K562 (cell line): ENCODE results near the gene FANCI. TPM values are rescaled to one million over a fixed set of nuclear protein-coding genes. Genes with fewer than 3 reads are reported as not detected.

Experiments
- ARHGAP35 ChIP-seq: fragments of 450-650 bp; IDR thresholded peaks from 2 replicates; pipeline ENCODE4 v1.6.1; 2018; ENCODE audit not compliant: partially characterized antibody
- CHD7 ChIP-seq: fragments of 200-600 bp; sonication (generic); IDR thresholded peaks from one replicate; pipeline ENCODE4 v1.6.1; 2012; ENCODE audit warnings: mild to moderate bottlenecking, low read depth, low read length, inconsistent platforms
- FIP1L1 ChIP-seq: fragments of 200-400 bp; formaldehyde crosslinking; IDR thresholded peaks from 2 replicates; pipeline ENCODE4 v1.6.1; 2018; ENCODE audit warnings: mild to moderate bottlenecking, low read depth, low read length; ENCODE audit not compliant: poor library complexity, severe bottlenecking
- JUN ChIP-seq, 2 experiments: sonication (generic) in 1 of 2; formaldehyde crosslinking in 1 of 2; IDR thresholded peaks; 2 replicates each; pipeline versions ENCODE4 v1.6.1 to v1.8.0; 2012 to 2022; ENCODE audit warnings: borderline replicate concordance in 2 of 2, mild to moderate bottlenecking in 2 of 2, improper control_type of control experiment in 1 of 2, low read depth in 1 of 2, low read length in 1 of 2, missing genetic modification reagents in 1 of 2
- NR2C1 ChIP-seq, 2 experiments: fragments of 450-650 bp; IDR thresholded peaks; 2 replicates each; pipeline ENCODE4 v1.6.1; 2017; ENCODE audit warnings: mild to moderate bottlenecking in 2 of 2, antibody characterized with exemption in 1 of 2, inconsistent platforms in 1 of 2, missing compliant biosample characterization in 1 of 2, missing genetic modification characterization in 1 of 2
- POLR2A ChIP-seq: fragments of 450-650 bp; conservative IDR thresholded peaks from 2 replicates; pipeline ENCODE4 v1.6.1; 2016
- TAF7 ChIP-seq: fragments of 450-650 bp; IDR thresholded peaks from 2 replicates; pipeline ENCODE4 v1.6.1; 2016; ENCODE audit warnings: missing genetic modification characterization, missing compliant biosample characterization
- ZNF146 ChIP-seq: IDR thresholded peaks from one replicate; pipeline ENCODE4 v1.6.1; 2018; ENCODE audit warnings: missing compliant biosample characterization; ENCODE audit not compliant: unreplicated experiment
- polyA plus RNA-seq, 8 experiments: library from polyadenylated mRNA; depleted of rRNA in 4 of 8; stranded (reverse) in 5 of 8; unstranded in 3 of 8; fragments of >200 nt; fragmentation: Nextera tagmentation in 2 of 8; fragmentation: Illumina TruSeq in 1 of 8; extraction: Ambion mirVana in 2 of 8; extraction: Trizol in 1 of 8; gene quantifications; 2 replicates each; pipeline versions ENCODE4 v1.2.1 to v1.2.3, GENCODE V29; 2011 to 2014; ENCODE audit warnings: inconsistent platforms in 1 of 8, missing spikeins in 1 of 8
- total RNA-seq, 7 experiments: library from RNA; depleted of rRNA in 6 of 7; stranded (reverse); fragments of >200 nt in 6 of 7; fragmentation: Illumina TruSeq in 2 of 7; extraction: Trizol in 2 of 7; gene quantifications; 2 replicates each; pipeline versions ENCODE4 v1.2.1 to v1.2.3, GENCODE V29; 2011 to 2021; ENCODE audit warnings: low replicate concordance in 1 of 7
- TF ChIP-seq, protein P1 (sequence below), 2 experiments: fragments of 250-450 bp in 1 of 2; fragments of 450-650 bp in 1 of 2; sonication (Bioruptor Pico) in 1 of 2; IDR thresholded peaks; 2 replicates each; pipeline versions ENCODE4 v1.6.1 to v1.8.0; 2016 to 2021; ENCODE audit warnings: mild to moderate bottlenecking in 2 of 2, moderate library complexity in 2 of 2, missing compliant biosample characterization in 1 of 2, missing genetic modification characterization in 1 of 2
- TF ChIP-seq, protein P2 (sequence below): fragments of 250-450 bp; sonication (Bioruptor Pico); IDR thresholded peaks from 2 replicates; pipeline ENCODE4 v1.8.0; 2021; ENCODE audit warnings: borderline replicate concordance, mild to moderate bottlenecking, moderate library complexity; ENCODE audit not compliant: poor library complexity, severe bottlenecking
- TF ChIP-seq, protein P3 (sequence below): fragments of 250-450 bp; sonication (Bioruptor Pico); IDR thresholded peaks from 2 replicates; pipeline ENCODE4 v1.8.0; 2022; ENCODE audit warnings: inconsistent platforms

The FANCI gene
- total and polyA plus RNA-seq, 9 of the 15 experiments (the other 6 are each of a cell fraction or from before 2014, with no cell fraction given) = 72.1 to 165 (median 131) TPM

- no peak for TF ChIP-seq CHD7
- peak; percentile 98 for TF ChIP-seq POLR2A
- peak; percentile 67; the same call in 1 of the 2 replicates for TF ChIP-seq JUN (IDR thresholded peaks at IDR 0.05; ENCODE audit: borderline replicate concordance, low read depth, low read length)
- no peak for TF ChIP-seq JUN (CRISPR knock-in tag; IDR thresholded peaks at IDR 0.05; ENCODE audit: borderline replicate concordance)
- TF ChIP-seq TAF7 (tag) = peak; percentile 82
- TF ChIP-seq, protein P1, sequence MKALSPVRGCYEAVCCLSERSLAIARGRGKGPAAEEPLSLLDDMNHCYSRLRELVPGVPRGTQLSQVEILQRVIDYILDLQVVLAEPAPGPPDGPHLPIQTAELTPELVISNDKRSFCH (CRISPR knock-in tag; IDR thresholded peaks at IDR 0.05) = no peak
- TF ChIP-seq, protein P1 (tag; IDR thresholded peaks at IDR 0.05) = peak; percentile 42; the same call in 1 of the 2 replicates
- peak; percentile 57 for TF ChIP-seq FIP1L1
- no peak for TF ChIP-seq ZNF146
- TF ChIP-seq, protein P2, sequence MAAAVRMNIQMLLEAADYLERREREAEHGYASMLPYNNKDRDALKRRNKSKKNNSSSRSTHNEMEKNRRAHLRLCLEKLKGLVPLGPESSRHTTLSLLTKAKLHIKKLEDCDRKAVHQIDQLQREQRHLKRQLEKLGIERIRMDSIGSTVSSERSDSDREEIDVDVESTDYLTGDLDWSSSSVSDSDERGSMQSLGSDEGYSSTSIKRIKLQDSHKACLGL (CRISPR knock-in tag) = peak; percentile 28
- TF ChIP-seq, protein P3, sequence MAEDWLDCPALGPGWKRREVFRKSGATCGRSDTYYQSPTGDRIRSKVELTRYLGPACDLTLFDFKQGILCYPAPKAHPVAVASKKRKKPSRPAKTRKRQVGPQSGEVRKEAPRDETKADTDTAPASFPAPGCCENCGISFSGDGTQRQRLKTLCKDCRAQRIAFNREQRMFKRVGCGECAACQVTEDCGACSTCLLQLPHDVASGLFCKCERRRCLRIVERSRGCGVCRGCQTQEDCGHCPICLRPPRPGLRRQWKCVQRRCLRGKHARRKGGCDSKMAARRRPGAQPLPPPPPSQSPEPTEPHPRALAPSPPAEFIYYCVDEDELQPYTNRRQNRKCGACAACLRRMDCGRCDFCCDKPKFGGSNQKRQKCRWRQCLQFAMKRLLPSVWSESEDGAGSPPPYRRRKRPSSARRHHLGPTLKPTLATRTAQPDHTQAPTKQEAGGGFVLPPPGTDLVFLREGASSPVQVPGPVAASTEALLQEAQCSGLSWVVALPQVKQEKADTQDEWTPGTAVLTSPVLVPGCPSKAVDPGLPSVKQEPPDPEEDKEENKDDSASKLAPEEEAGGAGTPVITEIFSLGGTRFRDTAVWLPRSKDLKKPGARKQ (CRISPR knock-in tag) = no peak
- no peak for TF ChIP-seq ARHGAP35
- TF ChIP-seq NR2C1 (IDR thresholded peaks at IDR 0.05) = no peak
- no peak for TF ChIP-seq NR2C1 (tag; IDR thresholded peaks at IDR 0.05)
These were observed 90.9 kb downstream of the FANCI start, which contains the start of gene POLG (continued) for GRCh38 chr15:89334510-89335297.
